Kidney (tissue), 14 donors: ENCODE data around the gene SH2D1B. TPM values are rescaled to one million over a fixed set of nuclear protein-coding genes. Genes with fewer than 3 reads are reported as not detected.
"Not testable (repeated sequence)": the region's sequence is repeated elsewhere in the genome, so short reads cannot be mapped to it uniquely, and the experiment has no call there.

Experiments used
- DNase-seq, 5 donors: peaks; one replicate each; pipeline ENCODE4 v3.0.0-alpha.2; 2013 to 2020
- FAIRE-seq: peaks from 2 replicates; lab custom pipeline; 2012; peaks lifted over from hg19 to GRCh38; lab: Jason Lieb, UNC
- H3K27ac ChIP-seq, 2 donors: one replicate each; pipeline ENCODE4 v1.7.0; 2013; ENCODE audit warnings: low read depth in 2 of 2, low read length in 2 of 2, inconsistent platforms in 1 of 2
- H3K27me3 ChIP-seq: one replicate; pipeline ENCODE4 v1.7.1; 2013; ENCODE audit warnings: low read length, inconsistent platforms; ENCODE audit not compliant: control insufficient read depth, insufficient read depth
- H3K36me3 ChIP-seq, 3 donors: one replicate each; pipeline versions ENCODE4 v1.7.0 to v1.7.1; 2013; ENCODE audit warnings: low read length in 3 of 3, control low read depth in 1 of 3, inconsistent platforms in 1 of 3; ENCODE audit not compliant: insufficient read depth in 3 of 3, control insufficient read depth in 2 of 3
- H3K4me1 ChIP-seq, 3 donors: one replicate each; pipeline versions ENCODE4 v1.7.0 to v1.7.1; 2013; ENCODE audit warnings: low read length in 3 of 3, inconsistent platforms in 1 of 3, low read depth in 1 of 3; ENCODE audit not compliant: control insufficient read depth in 2 of 3, insufficient read depth in 2 of 3
- H3K4me3 ChIP-seq, 3 donors: one replicate each; pipeline versions ENCODE4 v1.7.0 to v1.8.1; 2013; ENCODE audit warnings: low read length in 3 of 3, control low read depth in 1 of 3, inconsistent platforms in 1 of 3
- H3K9ac ChIP-seq, 3 donors: one replicate each; pipeline versions ENCODE4 v1.7.0 to v1.7.1; 2013; ENCODE audit warnings: low read length in 3 of 3, control low read depth in 1 of 3, inconsistent platforms in 1 of 3
- H3K9me3 ChIP-seq, 3 donors: one replicate each; pipeline versions ENCODE4 v1.7.0 to v1.7.1; 2013; ENCODE audit warnings: low read length in 3 of 3, control low read depth in 1 of 3, inconsistent platforms in 1 of 3; ENCODE audit not compliant: control insufficient read depth in 2 of 3, insufficient read depth in 1 of 3
- CTCF ChIP-seq: IDR thresholded peaks from 3 replicates; pipeline ENCODE4 v1.5.1; 2012; ENCODE audit warnings: mild to moderate bottlenecking, moderate library complexity, borderline replicate concordance; ENCODE audit not compliant: insufficient read depth; ENCODE audit errors: extremely low read depth
- intact Hi-C: fragments of 100-400 bp; cut with DNase I; formaldehyde crosslinking; loops from one replicate; pipeline ENCODE4 v1.11.1; 2022
- polyA plus RNA-seq: library from polyadenylated mRNA; stranded (reverse); fragments of 350-450 nt; fragmentation: Illumina TruSeq; extraction: RNeasy Lipid Tissue Mini Kit (QIAGEN cat#74804); gene quantifications from one replicate; pipeline ENCODE4 v1.2.3, GENCODE V29; 2014; ENCODE audit warnings: low read depth, low replicate concordance; ENCODE audit not compliant: insufficient read depth
- total RNA-seq: library from RNA; stranded (reverse); fragmentation: NEBNext Ultra II Directional; extraction: Animal tissue kit (Norgen Biotek cat#: 25700); gene quantifications from one replicate; pipeline ENCODE4 v1.2.1, GENCODE V29; 2021
- donor health status: control.
- donor health status: control.
- donor health status: control.
- donor health status: control.
- donor health status: control.
- donor health status: DM: yes; HTN: yes; CAD: no.
- donor health status: Normal renal cell carcinoma (clear cell type).

Gene SH2D1B
- total and polyA plus RNA-seq, 2 donors from 2014 or later: 0.76 TPM; not detected in 1

- no peaks in the 10 kb centered on the region for H3K27me3 ChIP-seq
- intact Hi-C loops: no loop called here
- no peaks in the 10 kb centered on the region for H3K4me1 ChIP-seq
- H3K9ac ChIP-seq: no peak overlapping the region
- H3K36me3 ChIP-seq: no peaks in the 10 kb centered on the region
- FAIRE-seq (no peak), DNase-seq (no peak)
- no peak overlapping the region for H3K4me3 ChIP-seq
- H3K27ac ChIP-seq: no peak overlapping the region
- H3K9me3 ChIP-seq: no peaks in the 10 kb centered on the region
- no peak for TF ChIP-seq CTCF
These were observed 35.0 kb upstream of the SH2D1B start for GRCh38 chr1:162446946-162447345.

GRCh38 chr1:162444903-162445302, 33.0 kb upstream of the SH2D1B start:
- no peaks in the 10 kb centered on the region for H3K4me1 ChIP-seq
- no peak overlapping the region for H3K4me3 ChIP-seq
- no peak for DNase-seq
- H3K9me3 ChIP-seq: no peaks in the 10 kb centered on the region
- H3K9ac ChIP-seq: no peak overlapping the region
- H3K27ac ChIP-seq: no peak overlapping the region
- intact Hi-C loops: no loop called here
- H3K36me3 ChIP-seq: no peaks in the 10 kb centered on the region
- no peak for FAIRE-seq
- no peak for TF ChIP-seq CTCF
- H3K27me3 ChIP-seq: no peaks in the 10 kb centered on the region

GRCh38 chr1:162432977-162433713, 21.2 kb upstream of the SH2D1B start:
- intact Hi-C loops, H3K36me3 ChIP-seq, DNase-seq, FAIRE-seq, H3K4me1 ChIP-seq, H3K4me3 ChIP-seq, H3K9me3 ChIP-seq, H3K9ac ChIP-seq, H3K27me3 ChIP-seq, H3K27ac ChIP-seq: not testable (repeated sequence)

GRCh38 chr1:162430583-162430982, 18.6 kb upstream of the SH2D1B start:
- intact Hi-C loops: no loop called here
- H3K36me3 ChIP-seq: no peaks in the 10 kb centered on the region
- TF ChIP-seq CTCF: no peak
- H3K27me3 ChIP-seq: no peaks in the 10 kb centered on the region
- H3K9ac ChIP-seq: no peak overlapping the region
- H3K9me3 ChIP-seq: no peaks in the 10 kb centered on the region
- DNase-seq (no peak), FAIRE-seq (no peak)
- H3K4me3 ChIP-seq: no peak overlapping the region
- H3K4me1 ChIP-seq: no peaks in the 10 kb centered on the region
- H3K27ac ChIP-seq: no peak overlapping the region
